ENCODE data around the gene ZNF699.

Gene ZNF699

GRCh38 chr19:9250630-9251029 lies 59.0 kb downstream of the ZNF699 start, which contains the start of gene OR7E24:
Gene OR7E24 (plus strand): TSS chr19:9250930. CDS start chr19:9251044, 114 bp downstream.
- H3K36me3 ChIP-seq (ENCODE audit: control insufficient read depth, low read length) = no peaks in the 10 kb centered on the region
- no peaks in the 10 kb centered on the region for H3K79me2 ChIP-seq (ENCODE audit: control insufficient read depth, low read length)
- TF ChIP-seq EZH2phosphoT487 (IDR thresholded peaks at IDR 0.05; ENCODE audit: borderline replicate concordance, low read length) (no peak), CTCF (IDR thresholded peaks at IDR 0.05; ENCODE audit: low read depth, low read length, poor library complexity, severe bottlenecking) (no peak)
- no peaks in the 10 kb centered on the region for H3K9me3 ChIP-seq (ENCODE audit: control insufficient read depth, insufficient read depth, low read length)
- no peak within 1 kb of the TSS for H3K27ac ChIP-seq (ENCODE audit: low read depth, low read length)
- no peaks in the 10 kb centered on the region for H3K4me1 ChIP-seq (ENCODE audit: control insufficient read depth, low read length)
- H4K20me1 ChIP-seq (ENCODE audit: control insufficient read depth, insufficient read depth, low read depth, low read length) = no peaks in the 10 kb centered on the region
- H3K4me2 ChIP-seq (ENCODE audit: low read length) = no peak within 1 kb of the TSS
- H3K27me3 ChIP-seq (ENCODE audit: control insufficient read depth, low read length) = no peaks in the 10 kb centered on the region
- H3K9me2 ChIP-seq (replicated peaks; ENCODE audit: control insufficient read depth, low read length) = no peaks in the 10 kb centered on the region
- no peak within 1 kb of the TSS for H3K4me3 ChIP-seq (ENCODE audit: low read length)
- H3F3A ChIP-seq (ENCODE audit: control insufficient read depth, insufficient read depth) = no peaks in the 10 kb centered on the region
